HG02588 (cell line): ENCODE data around the gene KNOP1.

ENCODE experiments used
- ATAC-seq: cut with Tn5 transposase; IDR thresholded peaks from one replicate; pipeline ENCODE4 v1.9.1; 2021; ENCODE audit warnings: mild to moderate bottlenecking, moderate library complexity; ENCODE audit not compliant: unreplicated experiment

The KNOP1 gene

GRCh38 chr16:19708296-19709205 is 9.5 kb downstream of the KNOP1 start:
- no peak for ATAC-seq

DNA sequence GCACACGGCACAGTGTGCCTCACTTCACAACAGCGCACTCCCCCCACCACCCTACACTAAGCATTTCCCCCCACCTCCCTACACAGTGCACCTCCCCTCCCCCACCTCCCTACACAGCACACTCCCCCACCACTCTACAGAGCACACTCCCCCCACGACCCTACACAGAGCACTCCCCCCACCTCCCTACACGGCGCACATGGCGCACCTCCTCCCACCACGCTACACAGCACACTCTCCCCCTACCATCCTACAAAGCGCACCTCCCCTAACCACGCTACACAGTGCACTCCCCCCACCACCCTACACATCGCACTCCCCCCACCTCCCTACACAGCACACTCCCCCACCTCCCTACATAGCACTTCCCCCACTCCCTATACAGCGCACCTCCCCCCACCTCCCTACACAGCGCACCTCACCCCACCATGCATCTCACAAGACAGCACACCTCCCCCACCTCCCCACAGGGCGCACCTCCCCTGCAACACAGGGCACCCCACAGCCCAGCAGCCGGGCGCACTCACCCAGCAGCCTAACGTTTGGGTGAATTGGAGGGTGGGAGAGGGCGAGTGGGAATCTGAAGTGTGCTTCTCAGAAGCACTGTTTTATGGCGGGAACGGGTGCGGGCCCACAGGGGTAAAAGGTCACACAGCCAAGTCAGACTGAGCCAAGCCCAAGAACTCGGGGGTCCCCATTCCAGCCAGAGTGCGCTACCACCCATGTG is 10.3 kb downstream of the KNOP1 start:
- no peak for ATAC-seq

- ATAC-seq, result no peak
Observed at GRCh38 chr16:19706846-19707245, 11.2 kb downstream of the KNOP1 start.

DNA sequence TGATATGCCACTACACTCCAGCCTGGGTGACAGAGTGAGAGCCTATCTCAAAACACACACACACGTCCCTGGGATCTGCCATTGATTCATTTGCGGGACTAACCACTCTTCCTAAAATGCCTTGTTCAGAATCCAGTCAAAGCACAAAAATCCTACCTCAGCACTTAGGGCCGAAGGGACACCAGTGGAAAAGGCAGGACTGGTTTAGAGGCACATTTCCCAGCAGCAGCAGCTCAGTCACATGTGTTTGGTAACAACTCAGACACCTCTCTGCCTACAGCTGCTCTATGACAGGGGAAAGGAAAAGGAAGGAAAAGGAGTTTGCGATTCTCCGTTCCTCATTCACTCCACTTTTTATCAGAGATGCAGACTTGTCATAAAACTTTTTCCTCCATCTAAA is 12.2 kb downstream of the KNOP1 start:
- no peak for ATAC-seq

- no peak for ATAC-seq
Observed at GRCh38 chr16:19705146-19705501, 12.9 kb downstream of the KNOP1 start.

- no peak for ATAC-seq
Observed at GRCh38 chr16:19704321-19705145, 13.5 kb downstream of the KNOP1 start.

GRCh38 chr16:19703172-19703889 is 14.7 kb downstream of the KNOP1 start:
- ATAC-seq, result no peak

DNA sequence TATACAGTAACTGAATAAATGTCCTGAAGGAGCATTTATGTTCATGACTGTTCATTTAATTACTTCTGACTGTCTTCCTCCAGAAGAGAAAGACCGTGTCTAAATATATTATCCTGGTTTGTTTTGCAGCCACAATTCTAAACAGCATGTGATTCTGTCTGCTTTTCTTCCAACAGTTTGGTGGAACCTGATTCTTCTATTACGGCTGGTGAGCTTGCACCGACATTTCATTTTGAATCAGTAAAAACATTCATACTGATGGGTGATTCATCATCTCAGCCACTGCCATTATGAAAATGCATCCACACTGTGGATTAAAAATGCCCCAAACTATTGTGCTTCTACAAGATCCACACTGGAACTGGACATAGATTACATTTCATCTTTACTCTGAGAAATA is 16.9 kb downstream of the KNOP1 start:
- no peak for ATAC-seq

DNA sequence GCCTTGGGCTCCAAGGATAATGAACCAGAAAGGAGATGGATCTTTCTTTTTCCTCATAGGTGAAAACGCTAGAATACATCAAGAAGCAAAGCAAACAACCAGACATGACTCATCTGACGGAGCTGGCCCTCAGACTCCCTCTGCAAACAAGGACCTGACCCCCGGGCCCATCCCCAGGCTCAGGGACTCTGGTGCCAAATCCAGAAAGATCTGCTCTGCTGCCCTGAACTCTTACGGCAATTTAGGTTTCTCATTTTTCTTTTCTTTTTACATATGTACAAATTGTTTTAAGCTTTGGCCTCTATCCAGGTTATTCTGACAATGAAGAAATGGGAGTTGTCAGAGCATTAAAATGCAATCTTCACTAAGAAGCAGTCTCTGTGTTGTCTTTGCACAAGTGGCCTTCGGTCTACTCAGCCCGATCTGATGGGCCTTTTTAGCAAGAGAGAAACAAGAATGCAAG is 17.7 kb downstream of the KNOP1 start:
- no peak for ATAC-seq

DNA sequence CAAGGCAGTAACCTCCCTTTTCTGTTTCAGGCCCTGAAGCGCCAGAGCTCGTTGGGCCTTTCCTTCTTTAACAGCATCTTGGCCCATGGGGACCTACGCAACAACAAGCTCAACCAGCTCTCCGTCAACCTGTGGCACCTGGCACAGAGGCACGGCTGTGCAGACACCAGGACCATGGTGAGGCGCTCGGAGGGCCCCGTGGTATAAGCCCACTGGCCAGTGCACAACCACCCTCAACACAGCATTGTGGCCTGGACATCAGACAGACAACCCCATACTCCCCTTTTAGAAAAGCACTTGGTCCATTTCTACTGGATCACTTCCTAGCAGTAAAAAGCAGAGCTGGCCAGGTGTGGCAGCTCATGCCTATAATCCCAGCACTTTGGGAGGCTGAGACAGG is 18.6 kb downstream of the KNOP1 start:
- no peak for ATAC-seq

GRCh38 chr16:19698480-19699465 is 19.3 kb downstream of the KNOP1 start:
- ATAC-seq, result no peak

DNA sequence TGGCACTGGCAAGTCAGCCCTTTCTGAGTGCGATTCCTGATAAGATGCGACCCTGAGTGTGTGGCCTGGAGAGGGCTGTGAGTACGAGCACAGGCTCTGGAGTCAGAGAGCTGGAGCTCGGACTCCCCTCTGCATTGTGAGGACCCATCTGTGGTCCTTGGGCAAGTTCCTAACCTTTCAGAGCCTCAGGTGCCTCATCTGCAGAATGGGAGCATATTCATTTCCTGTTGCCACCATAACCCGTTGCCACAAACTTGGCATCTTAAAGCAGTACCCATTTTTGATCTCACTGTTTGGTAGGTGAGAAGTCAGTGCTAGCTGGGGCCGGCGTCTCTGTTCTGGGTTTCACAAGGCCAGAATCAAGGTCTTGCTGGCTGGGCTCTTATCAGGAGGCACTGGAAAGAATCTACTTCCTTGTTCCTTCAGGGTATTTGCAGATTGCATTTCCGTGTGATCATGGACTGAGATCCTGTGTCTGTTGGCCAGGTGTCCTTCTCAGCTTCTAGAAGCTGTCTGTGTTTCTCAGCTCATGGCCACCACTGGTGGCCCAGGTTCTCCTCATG is 20.2 kb downstream of the KNOP1 start:
- no peak for ATAC-seq

GRCh38 chr16:19696961-19697360 is 21.1 kb downstream of the KNOP1 start:
- ATAC-seq, result no peak

- ATAC-seq, result no peak
Observed at GRCh38 chr16:19696328-19696727, 21.7 kb downstream of the KNOP1 start.

- ATAC-seq, result no peak
Observed at GRCh38 chr16:19694989-19695388, 23.0 kb downstream of the KNOP1 start.

DNA sequence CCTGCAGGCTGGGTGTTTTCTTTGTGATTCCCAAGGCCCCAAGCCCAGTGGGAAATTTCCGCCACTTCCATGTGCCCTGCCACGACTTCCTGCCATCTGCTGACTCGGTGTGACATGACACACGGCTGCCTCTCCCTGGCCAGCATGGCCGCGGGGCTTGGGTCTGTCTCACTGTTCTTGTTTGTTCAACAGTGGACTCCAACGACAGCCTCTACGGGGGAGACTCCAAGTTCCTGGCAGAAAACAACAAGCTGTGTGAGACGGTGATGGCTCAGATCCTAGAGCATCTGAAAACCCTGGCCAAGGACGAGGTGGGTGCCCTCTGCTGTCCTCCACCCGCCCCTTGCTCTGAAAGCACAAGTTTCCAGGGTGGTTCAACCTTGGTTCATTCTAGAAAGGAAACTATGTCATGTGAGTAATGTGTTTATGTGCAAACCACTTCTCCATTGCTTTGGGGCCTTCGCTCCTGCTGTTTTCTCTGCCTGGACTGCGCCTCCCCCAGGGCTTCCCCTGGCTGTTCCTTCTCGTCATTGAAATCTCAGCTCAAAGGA is 26.8 kb downstream of the KNOP1 start:
- no peak for ATAC-seq

- no peak for ATAC-seq
Observed at GRCh38 chr16:19690196-19690595, 27.8 kb downstream of the KNOP1 start.

GRCh38 chr16:19689342-19689741 is 28.7 kb downstream of the KNOP1 start:
- no peak for ATAC-seq
